NB4 (cell line): ENCODE data around the gene SPINT3.
"Not testable (repeated sequence)": the region's sequence is repeated elsewhere in the genome, so short reads cannot be mapped to it uniquely, and the experiment has no call there.

Experiments
- MYC ChIP-seq: IDR thresholded peaks from 2 replicates; pipeline ENCODE4 v1.6.1; 2011; ENCODE audit warnings: low read depth, low read length
- POLR2A ChIP-seq: IDR thresholded peaks from 2 replicates; pipeline ENCODE4 v1.6.1; 2011; ENCODE audit warnings: mild to moderate bottlenecking; ENCODE audit not compliant: insufficient read length; ENCODE audit errors: extremely low read depth
- TF ChIP-seq, protein P1 (sequence below): IDR thresholded peaks from one replicate; pipeline ENCODE4 v1.5.1; 2012; ENCODE audit warnings: low read depth, low read length
- TF ChIP-seq, protein P2 (sequence below): IDR thresholded peaks from 2 replicates; pipeline ENCODE4 v1.6.1; 2011; ENCODE audit warnings: low read depth, low read length

DNA sequence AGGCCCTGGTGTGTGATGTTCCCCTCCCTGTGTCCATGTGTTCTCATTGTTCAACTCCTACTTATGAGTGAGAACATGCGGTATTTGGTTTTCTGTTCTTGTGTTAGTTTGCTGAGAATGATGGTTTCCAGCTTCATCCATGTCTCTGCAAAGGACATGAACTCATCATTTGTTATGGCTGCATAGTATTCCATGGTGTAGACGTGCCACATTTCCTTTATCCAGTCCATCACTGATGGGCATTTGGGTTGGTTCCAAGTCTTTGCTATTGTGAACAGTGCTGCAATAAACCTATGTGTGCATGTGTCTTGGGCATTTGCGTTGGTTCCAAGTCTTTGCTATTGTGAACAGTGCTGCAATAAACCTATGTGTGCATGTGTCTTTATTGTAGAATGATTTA, 43.1 kb downstream of the SPINT3 start:
- TF ChIP-seq, protein P1, sequence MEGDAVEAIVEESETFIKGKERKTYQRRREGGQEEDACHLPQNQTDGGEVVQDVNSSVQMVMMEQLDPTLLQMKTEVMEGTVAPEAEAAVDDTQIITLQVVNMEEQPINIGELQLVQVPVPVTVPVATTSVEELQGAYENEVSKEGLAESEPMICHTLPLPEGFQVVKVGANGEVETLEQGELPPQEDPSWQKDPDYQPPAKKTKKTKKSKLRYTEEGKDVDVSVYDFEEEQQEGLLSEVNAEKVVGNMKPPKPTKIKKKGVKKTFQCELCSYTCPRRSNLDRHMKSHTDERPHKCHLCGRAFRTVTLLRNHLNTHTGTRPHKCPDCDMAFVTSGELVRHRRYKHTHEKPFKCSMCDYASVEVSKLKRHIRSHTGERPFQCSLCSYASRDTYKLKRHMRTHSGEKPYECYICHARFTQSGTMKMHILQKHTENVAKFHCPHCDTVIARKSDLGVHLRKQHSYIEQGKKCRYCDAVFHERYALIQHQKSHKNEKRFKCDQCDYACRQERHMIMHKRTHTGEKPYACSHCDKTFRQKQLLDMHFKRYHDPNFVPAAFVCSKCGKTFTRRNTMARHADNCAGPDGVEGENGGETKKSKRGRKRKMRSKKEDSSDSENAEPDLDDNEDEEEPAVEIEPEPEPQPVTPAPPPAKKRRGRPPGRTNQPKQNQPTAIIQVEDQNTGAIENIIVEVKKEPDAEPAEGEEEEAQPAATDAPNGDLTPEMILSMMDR: not testable (repeated sequence)
- TF ChIP-seq POLR2A, MYC: not testable (repeated sequence)
- TF ChIP-seq, protein P2, sequence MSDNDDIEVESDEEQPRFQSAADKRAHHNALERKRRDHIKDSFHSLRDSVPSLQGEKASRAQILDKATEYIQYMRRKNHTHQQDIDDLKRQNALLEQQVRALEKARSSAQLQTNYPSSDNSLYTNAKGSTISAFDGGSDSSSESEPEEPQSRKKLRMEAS: not testable (repeated sequence)
